SU-DHL-6 (cell line): Measurements from ENCODE around the gene PUDP.

ENCODE experiments used
- EZH2phosphoT487 ChIP-seq: fragments of 200-600 bp; sonication (generic), shearing (Covaris generic); conservative IDR thresholded peaks from 2 replicates; pipeline ENCODE4 v1.6.1; 2018; ENCODE audit warnings: mild to moderate bottlenecking, antibody characterized with exemption, low read length, moderate library complexity, mixed read lengths
- TF ChIP-seq, protein P1 (sequence below): fragments of 200-600 bp; sonication (generic); IDR thresholded peaks from one replicate; pipeline ENCODE4 v1.5.1; 2017; ENCODE audit warnings: antibody characterized with exemption, mild to moderate bottlenecking, low read length, moderate library complexity; ENCODE audit not compliant: insufficient read depth, poor library complexity, severe bottlenecking

- TF ChIP-seq, protein P1, sequence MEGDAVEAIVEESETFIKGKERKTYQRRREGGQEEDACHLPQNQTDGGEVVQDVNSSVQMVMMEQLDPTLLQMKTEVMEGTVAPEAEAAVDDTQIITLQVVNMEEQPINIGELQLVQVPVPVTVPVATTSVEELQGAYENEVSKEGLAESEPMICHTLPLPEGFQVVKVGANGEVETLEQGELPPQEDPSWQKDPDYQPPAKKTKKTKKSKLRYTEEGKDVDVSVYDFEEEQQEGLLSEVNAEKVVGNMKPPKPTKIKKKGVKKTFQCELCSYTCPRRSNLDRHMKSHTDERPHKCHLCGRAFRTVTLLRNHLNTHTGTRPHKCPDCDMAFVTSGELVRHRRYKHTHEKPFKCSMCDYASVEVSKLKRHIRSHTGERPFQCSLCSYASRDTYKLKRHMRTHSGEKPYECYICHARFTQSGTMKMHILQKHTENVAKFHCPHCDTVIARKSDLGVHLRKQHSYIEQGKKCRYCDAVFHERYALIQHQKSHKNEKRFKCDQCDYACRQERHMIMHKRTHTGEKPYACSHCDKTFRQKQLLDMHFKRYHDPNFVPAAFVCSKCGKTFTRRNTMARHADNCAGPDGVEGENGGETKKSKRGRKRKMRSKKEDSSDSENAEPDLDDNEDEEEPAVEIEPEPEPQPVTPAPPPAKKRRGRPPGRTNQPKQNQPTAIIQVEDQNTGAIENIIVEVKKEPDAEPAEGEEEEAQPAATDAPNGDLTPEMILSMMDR = no peak
- no peak for TF ChIP-seq EZH2phosphoT487
Observed at GRCh38 chrX:7050271-7050670, 97.7 kb downstream of the PUDP start.
